HG02623 (cell line): ENCODE data around the gene NAA25.
A peak's percentile ranks its signal among the peaks of the same experiment; 100 is the strongest.
"Not testable (repeated sequence)": the region's sequence is repeated elsewhere in the genome, so short reads cannot be mapped to it uniquely, and the experiment has no call there.

Experiments
- ATAC-seq: cut with Tn5 transposase; IDR thresholded peaks from one replicate; pipeline ENCODE4 v1.9.1; 2021; ENCODE audit warnings: moderate library complexity; ENCODE audit not compliant: unreplicated experiment

NAA25 gene

DNA sequence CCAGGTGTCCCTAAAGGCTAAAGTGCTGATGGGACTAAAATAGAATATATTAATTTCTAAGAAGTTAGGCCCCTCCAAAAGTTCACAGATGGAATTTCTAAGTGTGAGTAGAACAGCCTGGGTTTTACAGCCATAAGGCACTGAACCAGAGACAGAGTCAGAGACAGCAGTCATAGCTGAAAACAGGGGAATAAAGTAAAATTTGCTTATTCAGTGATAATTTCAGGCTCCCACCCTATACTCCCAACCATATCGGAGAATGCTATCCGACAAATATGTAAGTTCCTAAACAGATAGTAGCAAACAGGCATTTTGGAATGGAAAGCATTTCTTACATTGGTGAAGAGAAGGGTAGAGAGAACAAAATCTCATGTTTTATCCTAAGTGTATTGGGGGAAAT lies 45.3 kb downstream of the NAA25 start:
- ATAC-seq, result no peak

DNA sequence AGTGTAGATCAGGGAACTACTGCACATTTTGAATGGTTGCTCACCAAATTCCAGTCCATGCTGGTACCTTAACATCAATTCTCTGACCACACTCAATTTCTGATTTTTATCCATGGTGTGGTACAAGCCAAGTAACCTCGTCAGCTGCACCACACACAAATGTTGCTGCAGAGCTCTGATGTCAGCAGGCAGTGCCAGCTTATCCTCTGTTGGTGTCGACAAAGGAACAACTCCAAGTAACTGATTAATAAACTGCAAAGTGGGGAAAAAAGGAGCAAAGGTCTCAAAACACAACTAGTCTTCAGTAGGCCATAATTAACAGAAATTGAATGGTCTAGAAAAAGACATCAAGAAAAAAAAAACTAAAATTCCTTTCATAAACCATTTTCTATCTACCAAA lies 47.4 kb downstream of the NAA25 start:
- ATAC-seq, result no peak

DNA sequence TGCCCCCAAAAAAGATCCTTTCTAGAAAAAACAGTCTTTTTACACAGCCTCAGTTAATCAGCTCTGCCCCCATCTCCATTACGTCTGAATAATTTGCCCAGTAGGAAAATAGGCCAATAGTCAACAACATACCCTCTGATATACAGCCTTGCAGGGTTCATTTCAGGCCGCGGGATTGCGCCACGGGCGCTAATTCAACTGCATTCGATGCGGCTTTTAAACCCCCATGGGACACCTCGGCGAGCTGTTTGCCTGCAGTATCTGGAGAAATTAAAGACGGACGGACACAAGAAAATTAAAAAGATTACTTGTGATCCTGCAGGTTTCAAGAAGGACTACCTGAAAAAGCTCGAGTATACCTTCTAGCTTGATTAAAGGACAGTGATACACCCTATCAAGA lies 59.2 kb downstream of the NAA25 start:
- ATAC-seq, result no peak

DNA sequence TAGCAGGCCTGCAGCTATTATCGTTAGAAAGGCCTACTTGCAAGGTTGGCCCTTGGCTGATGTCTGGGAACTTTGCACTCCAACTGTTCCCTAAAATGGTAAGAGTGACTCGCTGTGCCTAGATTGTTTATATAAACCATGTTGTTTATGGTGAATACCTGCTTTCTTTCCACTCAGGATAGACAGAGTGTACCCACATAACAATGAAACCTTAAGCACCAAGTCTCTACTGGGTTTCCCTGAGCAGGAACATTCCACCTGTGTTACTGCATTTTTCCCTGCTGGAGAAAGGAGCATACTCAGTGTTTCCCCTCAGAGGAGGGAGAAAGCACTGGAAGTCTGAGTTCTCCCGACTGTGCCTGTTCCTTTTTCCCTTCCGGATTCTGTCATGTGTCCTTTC lies 62.6 kb downstream of the NAA25 start:
- no peak for ATAC-seq

DNA sequence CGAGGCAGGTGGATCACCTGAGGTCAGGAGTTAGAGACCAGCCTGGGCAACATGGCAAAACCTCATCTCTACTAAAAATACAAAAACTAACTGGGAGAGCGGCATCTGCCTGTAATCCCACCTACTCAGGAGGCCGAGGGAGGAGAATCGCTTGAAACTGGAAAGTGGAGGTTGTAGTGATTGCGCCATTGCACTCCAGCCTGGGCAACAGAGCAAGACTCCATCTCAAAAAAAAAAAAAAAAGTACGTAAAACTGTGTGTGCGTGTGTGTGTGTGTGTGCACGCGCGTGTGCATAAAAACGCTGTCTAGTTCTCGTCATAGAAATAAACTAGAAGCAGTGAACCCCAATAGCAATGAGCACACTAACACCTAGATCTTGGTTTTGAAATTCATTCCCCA lies 72.0 kb downstream of the NAA25 start:
- ATAC-seq, result not testable (repeated sequence)

DNA sequence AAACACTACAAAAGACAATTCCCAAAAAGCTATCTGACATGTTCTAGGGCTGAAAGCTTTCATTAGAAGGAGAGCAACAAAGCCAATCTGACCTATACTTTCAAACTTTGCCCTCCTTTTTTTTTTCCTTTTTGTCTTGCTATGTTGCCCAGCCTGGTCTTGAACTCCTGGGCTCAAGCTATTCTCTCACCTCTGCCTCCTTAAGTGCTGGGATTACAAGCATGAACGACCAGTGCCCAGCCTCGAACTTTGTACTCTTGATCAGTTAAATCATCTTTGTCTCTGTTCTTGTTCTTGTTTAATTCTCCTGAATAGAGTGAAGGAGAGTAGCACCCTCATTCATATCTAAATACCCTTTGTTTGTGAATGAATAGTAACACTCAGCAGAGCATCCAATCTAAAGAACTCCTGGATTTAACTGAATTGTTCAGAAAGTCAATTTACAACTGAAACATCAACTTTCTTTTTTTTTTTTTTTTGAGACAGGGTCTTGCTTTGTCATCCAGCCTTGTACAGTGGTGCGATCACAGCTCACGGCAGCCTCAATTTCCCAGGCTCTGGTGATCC lies 73.3 kb downstream of the NAA25 start:
- no peak for ATAC-seq

DNA sequence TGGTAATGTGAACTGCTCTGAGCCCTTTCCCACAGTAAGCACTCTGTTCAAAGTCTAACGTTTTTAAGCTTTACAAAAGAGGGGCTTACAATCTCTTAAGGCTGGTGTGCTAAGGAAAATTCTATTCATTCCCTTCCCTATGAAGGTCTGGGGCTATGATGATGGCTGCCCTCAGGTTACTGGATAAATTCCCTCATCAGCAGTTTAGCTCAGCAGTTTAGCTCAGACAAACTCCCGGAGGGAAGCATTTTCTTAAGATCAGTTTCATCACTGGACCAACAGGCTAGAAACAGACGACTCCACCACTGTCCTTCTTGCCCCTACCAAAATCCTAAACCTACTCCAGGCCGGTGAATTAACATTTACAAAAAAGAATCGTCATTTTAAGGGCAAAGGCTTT lies 76.3 kb downstream of the NAA25 start:
- ATAC-seq, result no peak

DNA sequence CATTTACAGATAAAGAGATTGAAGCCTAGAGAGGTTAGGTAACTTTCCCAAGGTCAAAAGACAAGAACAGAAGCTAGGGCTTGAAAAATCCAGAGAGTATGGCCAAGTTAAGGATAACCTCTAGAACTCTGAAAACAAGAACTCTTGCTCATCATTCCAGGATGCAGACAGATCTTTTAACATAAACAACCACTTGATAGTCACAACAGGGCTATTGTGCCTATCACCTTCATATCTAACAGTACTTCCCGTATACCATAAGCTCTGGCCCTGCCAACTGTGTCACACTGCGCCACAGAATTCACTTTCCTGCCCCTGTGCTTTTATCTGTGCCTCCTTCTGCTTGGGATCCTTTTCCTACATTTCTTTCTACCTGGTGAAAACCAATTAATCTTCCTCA lies 77.1 kb downstream of the NAA25 start:
- no peak for ATAC-seq

DNA sequence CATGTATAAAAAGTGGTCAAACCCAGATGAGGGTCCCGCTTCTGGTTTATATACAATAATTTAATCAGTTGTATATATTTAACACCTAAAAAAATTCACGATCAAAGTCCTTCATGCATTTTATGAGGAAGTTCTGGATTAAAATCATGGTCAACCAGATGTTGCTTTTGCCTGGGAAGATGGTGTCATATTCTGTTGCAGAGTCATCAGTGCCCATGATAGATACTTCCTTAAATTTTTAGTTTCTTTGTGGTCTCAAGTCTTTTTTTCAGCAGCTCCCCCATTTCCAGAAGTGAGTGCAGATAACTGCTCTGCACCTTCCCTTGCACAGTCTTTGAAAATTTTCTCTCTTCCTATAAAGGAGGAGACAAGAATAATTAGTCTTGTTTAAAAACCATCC lies 79.3 kb downstream of the NAA25 start:
- ATAC-seq, result no peak

DNA sequence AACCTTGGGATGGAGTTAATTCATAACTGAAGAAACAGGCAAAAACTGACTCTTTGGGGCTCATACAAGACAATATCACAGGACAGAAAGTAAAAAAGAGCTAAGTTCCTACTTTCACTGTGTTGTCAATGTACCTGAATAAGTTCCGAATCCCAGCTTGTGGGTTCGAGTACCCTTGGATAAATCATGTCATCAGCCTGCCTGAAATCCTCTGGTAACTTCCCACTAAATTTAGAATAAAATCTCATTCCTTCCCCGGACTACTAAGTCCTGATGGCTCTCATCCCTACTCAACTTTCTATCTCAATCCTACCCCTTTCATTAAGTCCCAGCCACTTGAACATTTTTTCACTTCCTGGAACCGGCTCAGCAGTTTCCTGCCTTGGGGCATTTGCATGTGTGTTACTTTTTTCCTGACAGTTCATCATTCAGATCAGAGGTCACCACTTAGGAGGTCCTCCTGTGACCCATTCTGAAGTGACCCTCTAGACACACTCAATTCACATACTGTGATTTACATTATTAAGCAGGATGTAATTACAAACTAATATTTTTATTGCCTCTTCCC lies 82.7 kb downstream of the NAA25 start:
- no peak for ATAC-seq

DNA sequence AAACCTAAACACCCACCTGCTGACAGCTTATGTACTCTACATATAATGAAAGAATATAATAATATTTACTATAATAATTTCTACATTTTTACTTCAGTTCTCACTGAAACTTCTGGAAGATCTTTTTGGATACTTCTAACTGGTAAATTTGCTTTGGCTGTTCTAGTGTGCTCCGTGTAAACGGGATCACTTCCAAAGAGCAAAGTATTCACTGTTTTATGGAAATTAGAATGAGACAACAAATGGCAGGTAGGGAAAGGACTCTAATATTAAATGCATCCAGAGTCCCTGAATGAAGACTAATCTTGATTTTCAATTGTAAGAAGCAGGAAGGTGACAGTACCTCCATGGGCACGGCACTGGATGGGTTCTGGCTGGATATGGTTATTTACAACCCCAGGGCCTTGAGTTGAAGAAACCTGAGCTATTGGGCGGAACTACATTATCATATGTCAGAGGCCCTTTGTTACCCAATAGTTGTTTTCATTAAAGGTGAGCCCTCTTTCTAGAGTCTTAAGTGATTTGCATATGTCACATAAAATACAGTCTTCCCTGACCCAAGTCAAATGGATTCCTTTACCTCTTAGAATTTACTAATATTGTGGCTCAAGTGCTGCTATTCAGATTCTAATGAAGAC lies 84.7 kb downstream of the NAA25 start:
- ATAC-seq, result no peak

DNA sequence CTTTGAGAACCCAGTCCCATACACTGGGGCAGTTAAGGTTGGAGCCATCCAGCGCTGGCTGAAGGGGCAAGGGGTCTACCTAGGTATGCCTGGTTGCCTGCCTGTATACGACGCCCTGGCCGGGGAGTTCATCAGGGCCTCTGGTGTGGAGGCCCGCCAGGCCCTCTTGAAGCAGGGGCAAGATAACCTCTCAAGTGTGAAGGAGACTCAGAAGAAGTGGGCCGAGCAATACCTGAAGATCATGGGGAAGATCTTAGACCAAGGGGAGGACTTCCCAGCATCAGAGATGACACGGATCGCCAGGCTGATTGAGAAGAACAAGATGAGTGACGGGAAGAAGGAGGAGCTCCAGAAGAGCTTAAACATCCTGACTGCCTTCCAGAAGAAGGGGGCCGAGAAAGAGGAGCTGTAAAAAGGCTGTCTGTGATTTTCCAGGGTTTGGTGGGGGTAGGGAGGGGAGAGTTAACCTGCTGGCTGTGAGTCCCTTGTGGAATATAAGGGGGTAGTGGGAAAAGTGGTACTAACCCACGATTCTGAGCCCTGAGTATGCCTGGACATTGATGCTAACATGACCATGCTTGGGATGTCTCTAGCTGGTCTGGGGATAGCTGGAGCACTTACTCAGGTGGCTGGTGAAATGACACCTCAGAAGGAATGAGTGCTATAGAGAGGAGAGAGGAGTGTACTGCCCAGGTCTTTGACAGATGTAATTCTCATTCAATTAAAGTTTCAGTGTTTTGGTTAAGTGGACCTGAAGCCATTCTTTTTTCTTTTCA lies 86.2 kb downstream of the NAA25 start:
- no peak for ATAC-seq

DNA sequence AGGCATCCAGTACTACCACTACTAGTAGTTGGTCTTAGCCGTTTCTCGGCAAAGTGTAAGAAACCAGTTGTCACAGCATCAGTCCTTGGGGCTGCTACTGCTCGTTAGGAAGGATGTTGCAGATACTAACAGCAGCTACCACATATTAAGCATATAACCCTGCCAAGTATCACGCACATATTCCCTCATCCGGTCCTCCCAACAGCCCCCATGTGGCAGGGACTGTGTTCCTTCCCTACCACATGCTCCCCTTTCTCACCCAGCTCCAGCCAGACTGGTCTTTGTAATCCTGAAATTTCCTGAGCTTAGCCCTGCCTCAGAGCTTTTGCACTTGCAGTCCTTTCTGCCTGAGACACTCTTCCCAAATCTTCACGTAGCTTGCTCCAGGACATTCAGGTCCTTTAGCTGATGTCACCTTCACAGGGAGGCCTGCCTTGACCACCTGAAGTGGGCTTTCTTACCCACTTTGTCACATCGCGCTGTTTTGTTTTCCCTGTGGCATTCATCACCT lies 87.6 kb downstream of the NAA25 start:
- no peak for ATAC-seq

DNA sequence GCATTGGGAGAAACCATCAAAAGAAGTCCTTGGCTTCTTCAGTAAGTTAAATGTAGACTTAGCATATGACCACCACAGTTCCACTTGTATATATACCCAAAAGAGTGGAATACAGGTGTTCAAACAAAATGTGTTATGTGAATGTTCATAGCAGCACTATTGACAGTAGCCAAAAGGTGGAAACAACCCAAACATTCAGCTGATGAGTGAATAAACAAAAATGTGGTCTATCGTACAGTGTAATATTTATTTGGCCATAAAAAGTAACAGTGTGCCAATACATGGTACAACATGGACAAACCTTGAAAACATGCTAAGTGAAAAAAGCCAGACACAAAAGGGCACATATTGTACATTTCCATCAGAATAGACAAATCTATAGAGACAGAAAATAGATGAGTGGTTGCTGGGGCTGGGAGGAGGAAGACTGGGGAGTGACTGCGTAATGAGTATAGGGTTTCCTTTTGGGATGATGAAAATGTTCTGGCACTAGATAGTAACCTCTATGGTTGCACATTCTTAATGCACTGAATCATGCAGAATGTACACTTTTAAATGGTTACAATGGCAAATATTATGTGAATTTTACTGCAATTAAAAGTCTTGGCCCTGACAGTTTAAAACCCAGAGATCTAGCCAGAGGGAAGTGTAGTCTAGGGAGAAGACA lies 89.9 kb downstream of the NAA25 start:
- no peak for ATAC-seq

DNA sequence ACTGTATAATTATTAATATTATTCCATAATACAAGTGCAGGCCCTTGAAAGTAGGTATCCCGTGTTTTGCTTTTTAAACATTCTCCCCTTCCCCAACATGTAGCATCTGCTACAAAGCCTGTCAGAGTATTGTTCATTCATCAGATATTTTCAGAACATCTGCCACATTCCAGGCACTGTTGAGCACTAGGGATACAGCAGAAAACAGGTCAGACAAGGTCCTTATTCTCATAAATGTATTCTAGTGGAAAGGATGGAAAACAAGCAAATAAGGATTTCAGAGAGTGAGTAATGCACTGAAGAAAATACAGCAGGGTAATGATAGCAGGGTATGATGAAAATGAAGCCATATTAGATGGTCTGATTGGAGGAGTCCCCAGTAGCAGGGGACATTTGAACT lies 91.5 kb downstream of the NAA25 start:
- ATAC-seq, result no peak

DNA sequence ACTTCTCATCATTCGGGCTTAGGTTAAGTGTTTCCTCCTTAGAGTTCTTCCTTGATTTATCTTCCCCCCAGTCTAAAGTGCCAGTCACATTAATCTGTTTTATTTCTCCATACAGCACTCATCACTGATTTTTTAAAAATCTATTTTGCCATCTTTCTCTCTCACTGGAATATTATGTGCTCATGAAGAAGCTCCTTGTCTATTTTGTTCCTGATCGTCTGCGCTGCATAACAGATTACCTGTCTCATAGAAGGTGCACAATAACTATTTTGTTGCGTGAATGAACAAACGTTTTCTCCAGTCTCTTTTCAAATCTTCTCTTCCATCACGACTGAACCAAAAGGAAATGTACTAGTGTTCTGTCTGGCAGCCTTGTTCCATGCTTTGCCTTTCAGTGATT lies 92.6 kb downstream of the NAA25 start:
- ATAC-seq, result no peak

DNA sequence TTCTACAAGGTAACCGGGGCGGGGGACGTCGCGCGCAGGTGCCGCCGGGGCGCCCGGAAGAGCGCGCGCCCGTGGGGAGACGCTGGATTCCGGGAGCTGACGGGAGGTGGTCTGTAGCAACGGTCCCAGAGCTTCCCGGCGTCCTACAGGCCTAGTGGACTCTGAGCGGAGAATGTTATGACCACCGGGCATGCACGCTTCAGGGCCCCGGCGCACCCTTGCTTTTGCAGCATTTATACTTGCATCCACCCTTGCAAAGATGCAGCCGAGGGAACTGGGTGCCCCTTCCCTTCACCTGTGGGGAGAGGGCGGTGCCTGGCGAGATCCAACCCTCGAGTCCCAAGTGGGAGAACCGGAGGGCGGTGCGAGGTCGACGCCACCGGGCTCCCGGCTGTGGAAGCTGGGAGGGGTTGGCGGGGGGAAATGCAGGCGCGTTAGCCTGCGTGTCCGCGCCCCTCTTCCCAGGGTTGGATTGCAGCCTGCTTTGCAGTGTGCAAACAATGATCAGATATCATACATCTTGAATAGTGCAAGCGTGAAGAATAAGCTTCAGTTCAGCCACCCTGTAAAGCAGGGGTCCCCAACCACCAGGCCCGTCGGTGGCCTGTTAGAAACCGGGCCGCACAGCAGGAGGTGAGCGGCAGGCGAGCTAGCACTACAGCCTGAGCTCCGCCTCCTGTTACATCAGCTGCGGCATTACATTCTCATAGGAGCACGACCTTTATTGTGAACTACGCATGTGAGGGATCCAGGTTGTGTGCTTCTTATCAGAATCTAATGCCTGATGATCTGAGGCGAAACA lies 94.8 kb downstream of the NAA25 start:
- ATAC-seq, result peak; percentile 10

DNA sequence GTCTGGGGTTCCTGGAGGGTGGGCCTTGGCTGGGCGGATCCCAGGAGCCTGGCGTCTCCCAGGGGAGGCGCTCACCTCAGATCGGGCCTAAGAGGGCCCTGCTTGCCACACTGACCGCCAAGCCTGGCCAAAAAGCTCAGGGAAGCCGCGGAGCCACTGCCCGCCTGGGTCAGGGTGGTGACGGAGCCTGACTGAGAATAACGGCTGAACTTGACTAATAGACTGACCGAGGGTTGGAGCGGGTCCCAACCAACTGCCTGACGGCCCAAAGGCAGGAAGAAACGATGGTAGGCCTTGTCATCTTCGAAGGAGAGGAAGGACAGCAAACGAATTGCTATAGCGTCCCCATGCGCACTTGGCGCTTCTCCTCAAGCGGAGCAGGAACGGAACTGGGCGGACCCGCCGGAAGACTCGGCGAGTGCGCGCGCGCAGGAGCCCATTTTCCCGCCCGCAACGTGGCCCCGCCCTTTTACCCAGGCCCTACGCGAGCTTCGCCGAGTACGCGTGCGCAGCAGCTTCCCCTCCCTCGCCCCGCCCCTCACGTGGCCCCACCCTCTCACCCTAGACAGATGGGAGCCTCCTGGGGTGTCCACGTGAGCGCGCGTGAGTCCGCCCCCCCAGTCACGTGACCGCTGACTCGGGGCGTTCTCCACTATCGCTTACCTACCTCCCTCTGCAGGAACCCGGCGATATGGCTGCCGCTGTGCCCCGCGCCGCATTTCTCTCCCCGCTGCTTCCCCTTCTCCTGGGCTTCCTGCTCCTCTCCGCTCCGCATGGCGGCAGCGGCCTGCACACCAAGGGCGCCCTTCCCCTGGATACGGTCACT lies 95.6 kb downstream of the NAA25 start, which contains the start of the genes ERP29 and TMEM116:
ERP29 (plus strand) TSS at position 652 of the 826 bp plus-strand sequence; CDS start at position 692, 40 bp downstream.
TMEM116 (minus strand) TSS at position 391 of the 826 bp plus-strand sequence. CDS start 7,895 bp downstream, outside the sequence.
- peak; percentile 63 for ATAC-seq

DNA sequence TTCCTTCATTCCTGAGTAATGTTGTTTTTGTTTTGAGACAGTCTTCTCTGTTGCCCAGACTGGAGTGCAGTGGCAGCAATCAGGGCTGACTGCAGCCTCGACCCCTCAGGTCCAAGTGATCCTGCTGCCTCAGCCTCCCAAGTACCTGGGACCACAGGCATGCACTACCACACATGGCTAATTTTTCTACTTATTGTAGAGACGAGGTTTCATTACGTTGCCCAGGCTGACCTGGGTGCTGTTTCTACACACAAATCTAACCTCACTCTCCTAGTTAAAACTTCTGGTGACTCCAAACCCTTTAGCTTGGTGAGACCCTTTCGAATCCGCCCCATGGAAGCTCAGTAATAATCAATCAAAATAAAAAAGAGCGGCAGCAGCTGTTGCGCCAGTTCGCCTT lies 96.9 kb downstream of the NAA25 start:
- no peak for ATAC-seq
